Measurements from ENCODE around the gene HOTAIR. TPM values are rescaled to one million over a fixed set of nuclear protein-coding genes. Genes with fewer than 3 reads are reported as not detected.

Gene HOTAIR
- total and polyA plus RNA-seq, 2 donors (not counting 3 experiments of a cell fraction or from before 2014, with no cell fraction given), result not detected

DNA sequence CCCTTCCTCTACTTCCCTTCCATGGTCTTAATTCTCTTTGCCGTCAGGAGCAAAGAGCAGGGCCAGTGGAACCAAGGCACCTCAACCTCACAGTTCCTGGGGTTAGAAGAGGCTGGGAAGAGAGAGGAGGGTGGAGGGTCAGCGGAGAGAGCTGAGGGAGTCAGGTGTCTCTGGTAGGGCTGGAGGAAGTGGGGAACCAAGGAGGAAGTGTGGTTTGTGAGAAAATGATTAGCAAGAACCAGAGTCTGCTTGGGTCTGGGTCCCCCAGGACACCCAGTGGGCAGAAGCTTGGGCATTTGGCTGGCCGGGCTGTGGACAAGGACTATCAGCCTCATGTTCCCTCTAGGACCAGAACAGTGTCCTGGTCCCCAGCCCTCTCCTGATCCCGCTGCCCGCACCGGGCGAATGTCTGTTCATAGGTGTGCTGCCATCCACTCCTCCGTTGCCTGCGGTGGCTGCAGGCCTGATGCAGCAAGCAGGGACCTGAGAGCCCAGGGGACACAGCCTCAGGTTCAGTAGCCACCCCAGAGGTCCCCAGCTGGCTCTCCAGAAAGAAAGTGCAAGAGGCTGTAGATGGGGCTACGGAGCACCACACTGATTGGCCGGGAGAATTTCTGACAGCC, 17.7 kb downstream of the HOTAIR start:
- no TSS peak for BruUV-seq (replicated peaks)
- dilution Hi-C loops (cut with MboI; ENCODE audit: extremely low pct_ligation_motif_present, low sequenced_read_pairs) (no loop called here), intact Hi-C loops (cut with micrococcal nuclease) (no loop called here)
- Histone ChIP-seq H3K27me3 (ENCODE audit: control insufficient read depth in 2 of 2, insufficient read depth in 2 of 2, low read length in 2 of 2) (peaks cover 88 to 98% of the 10 kb centered on the region in 2 experiments), H3K4me3 (replicated peaks in 1 of 3; ENCODE audit: insufficient read depth in 1 of 3, low read depth in 1 of 3, low read length in 3 of 3) (no peak overlapping the region), H3K4me2 (ENCODE audit: insufficient read depth, low read length) (no peak overlapping the region), H3K36me3 (ENCODE audit: control insufficient read depth in 2 of 2, extremely low read depth in 1 of 2, insufficient read depth in 2 of 2, low read length in 2 of 2) (no peaks in the 10 kb centered on the region), H3K27ac (ENCODE audit: insufficient read depth, low read depth, low read length) (no peak overlapping the region), H4K20me1 (replicated peaks; ENCODE audit: control insufficient read depth, extremely low read depth, insufficient read depth, low read length) (no peaks in the 10 kb centered on the region), H3K4me1 (ENCODE audit: control insufficient read depth, extremely low read depth, insufficient read depth, low read length) (no peaks in the 10 kb centered on the region), H3K79me2 (ENCODE audit: control insufficient read depth, insufficient read depth, low read length) (no peaks in the 10 kb centered on the region), H3K9ac (replicated peaks; ENCODE audit: extremely low read depth, insufficient read depth, low read length) (no peak overlapping the region), H3K9me1 (replicated peaks; ENCODE audit: control insufficient read depth, extremely low read depth, insufficient read depth, low read length) (no peaks in the 10 kb centered on the region), H3K9me3 (replicated peaks; ENCODE audit: control insufficient read depth, insufficient read depth, low read length) (no peaks in the 10 kb centered on the region), H2AFZ (ENCODE audit: low read depth, low read length) (no peak overlapping the region)
- CTCF ChIA-PET, result no interaction called here
- DNase-seq (ENCODE audit: low read depth, low spot score) (no peak), FAIRE-seq (no peak)
- POLR2A ChIA-PET, result no interaction called here
- TF ChIP-seq POLR2AphosphoS5 (IDR thresholded peaks at IDR 0.05; ENCODE audit: insufficient read depth, low read depth, low read length) (no peak), EZH2 (IDR thresholded peaks at IDR 0.05; ENCODE audit: borderline replicate concordance, low read depth, low read length, severe bottlenecking) (no peak), JUN (IDR thresholded peaks at IDR 0.05; ENCODE audit: borderline replicate concordance, insufficient read depth, insufficient read length, low read depth) (no peak), MAX (IDR thresholded peaks at IDR 0.05; ENCODE audit: insufficient read depth, insufficient read length) (no peak), GATA2 (IDR thresholded peaks at IDR 0.05; ENCODE audit: insufficient read depth, insufficient read length, low read depth, low read length) (no peak), POLR2A (IDR thresholded peaks at IDR 0.05; ENCODE audit: low read depth, low read length) (no peak), FOS (IDR thresholded peaks at IDR 0.05; ENCODE audit: borderline replicate concordance, insufficient read depth, low read length) (no peak), MYC (IDR thresholded peaks at IDR 0.05; ENCODE audit: low read depth, low read length) (no peak)
- TF ChIP-seq, protein P1, sequence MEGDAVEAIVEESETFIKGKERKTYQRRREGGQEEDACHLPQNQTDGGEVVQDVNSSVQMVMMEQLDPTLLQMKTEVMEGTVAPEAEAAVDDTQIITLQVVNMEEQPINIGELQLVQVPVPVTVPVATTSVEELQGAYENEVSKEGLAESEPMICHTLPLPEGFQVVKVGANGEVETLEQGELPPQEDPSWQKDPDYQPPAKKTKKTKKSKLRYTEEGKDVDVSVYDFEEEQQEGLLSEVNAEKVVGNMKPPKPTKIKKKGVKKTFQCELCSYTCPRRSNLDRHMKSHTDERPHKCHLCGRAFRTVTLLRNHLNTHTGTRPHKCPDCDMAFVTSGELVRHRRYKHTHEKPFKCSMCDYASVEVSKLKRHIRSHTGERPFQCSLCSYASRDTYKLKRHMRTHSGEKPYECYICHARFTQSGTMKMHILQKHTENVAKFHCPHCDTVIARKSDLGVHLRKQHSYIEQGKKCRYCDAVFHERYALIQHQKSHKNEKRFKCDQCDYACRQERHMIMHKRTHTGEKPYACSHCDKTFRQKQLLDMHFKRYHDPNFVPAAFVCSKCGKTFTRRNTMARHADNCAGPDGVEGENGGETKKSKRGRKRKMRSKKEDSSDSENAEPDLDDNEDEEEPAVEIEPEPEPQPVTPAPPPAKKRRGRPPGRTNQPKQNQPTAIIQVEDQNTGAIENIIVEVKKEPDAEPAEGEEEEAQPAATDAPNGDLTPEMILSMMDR (IDR thresholded peaks at IDR 0.05; ENCODE audit: extremely low read depth in 1 of 2, insufficient read depth in 1 of 2, low read depth in 1 of 2, low read length in 2 of 2), result no peak
